NT2/D1 (cell line): ENCODE data around the gene SPOCK1.

Experiments
- DNase-seq: peaks from one replicate; pipeline ENCODE4 v3.0.0-alpha.2; 2011; ENCODE audit warnings: low read depth, low spot score
- H3K27me3 ChIP-seq: 2 replicates; pipeline ENCODE4 v1.6.0; 2011; ENCODE audit warnings: mild to moderate bottlenecking; ENCODE audit not compliant: insufficient read length, insufficient read depth
- H3K36me3 ChIP-seq: 2 replicates; pipeline ENCODE4 v1.6.1; 2011; ENCODE audit warnings: mild to moderate bottlenecking, low read length, mixed read lengths; ENCODE audit not compliant: insufficient read depth, insufficient read length
- H3K4me1 ChIP-seq: 2 replicates; pipeline ENCODE4 v1.5.1; 2011; ENCODE audit not compliant: insufficient read depth, insufficient read length
- H3K4me3 ChIP-seq: 2 replicates; pipeline ENCODE4 v1.5.1; 2011; ENCODE audit warnings: low read depth; ENCODE audit not compliant: insufficient read length
- H3K9ac ChIP-seq: 2 replicates; pipeline ENCODE4 v1.6.0; 2011; ENCODE audit warnings: low read depth; ENCODE audit not compliant: insufficient read length
- H3K9me3 ChIP-seq: 2 replicates; pipeline ENCODE4 v1.5.1; 2011; ENCODE audit warnings: mild to moderate bottlenecking, low read length; ENCODE audit not compliant: insufficient read depth
- SUZ12 ChIP-seq: IDR thresholded peaks from 2 replicates; pipeline ENCODE4 v1.6.1; 2011; ENCODE audit not compliant: insufficient read length, insufficient read depth; ENCODE audit errors: extremely low read depth
- YY1 ChIP-seq: IDR thresholded peaks from 2 replicates; pipeline ENCODE4 v1.6.1; 2011; ENCODE audit not compliant: insufficient read length, insufficient read depth
- ZNF274 ChIP-seq: IDR thresholded peaks from 2 replicates; pipeline ENCODE4 v1.6.1; 2011; ENCODE audit warnings: mild to moderate bottlenecking, low read depth, low read length

SPOCK1 gene

DNA sequence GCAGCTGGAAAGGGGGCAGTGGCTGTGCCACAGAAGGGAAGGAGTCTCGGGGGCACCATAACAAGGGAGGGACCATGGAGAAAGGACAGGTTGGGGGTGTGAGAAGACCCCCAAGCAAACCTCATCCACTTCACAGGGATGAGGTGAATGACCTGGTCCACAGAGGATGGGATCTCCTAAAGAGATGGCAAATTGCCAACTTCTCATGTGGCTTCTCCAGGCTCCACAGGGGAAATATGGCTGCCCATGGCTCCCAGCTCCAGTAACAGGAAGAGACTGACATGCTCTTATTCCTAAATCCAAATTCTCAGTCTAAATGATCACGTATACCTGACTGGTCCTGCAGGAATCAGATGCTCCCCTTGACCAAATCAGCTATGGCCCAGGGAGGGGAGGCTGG, 340.4 kb downstream of the SPOCK1 start:
- TF ChIP-seq ZNF274 (no peak), YY1 (no peak), SUZ12 (no peak)
- Histone ChIP-seq H3K9me3 (no peaks in the 10 kb centered on the region), H3K4me3 (no peak overlapping the region), H3K36me3 (no peaks in the 10 kb centered on the region), H3K9ac (no peak overlapping the region), H3K4me1 (no peaks in the 10 kb centered on the region), H3K27me3 (no peaks in the 10 kb centered on the region)
- no peak for DNase-seq

- no peak for TF ChIP-seq ZNF274
- H3K4me3 ChIP-seq = no peak overlapping the region
These were observed 342.9 kb downstream of the SPOCK1 start for GRCh38 chr5:137156180-137156579.

DNA sequence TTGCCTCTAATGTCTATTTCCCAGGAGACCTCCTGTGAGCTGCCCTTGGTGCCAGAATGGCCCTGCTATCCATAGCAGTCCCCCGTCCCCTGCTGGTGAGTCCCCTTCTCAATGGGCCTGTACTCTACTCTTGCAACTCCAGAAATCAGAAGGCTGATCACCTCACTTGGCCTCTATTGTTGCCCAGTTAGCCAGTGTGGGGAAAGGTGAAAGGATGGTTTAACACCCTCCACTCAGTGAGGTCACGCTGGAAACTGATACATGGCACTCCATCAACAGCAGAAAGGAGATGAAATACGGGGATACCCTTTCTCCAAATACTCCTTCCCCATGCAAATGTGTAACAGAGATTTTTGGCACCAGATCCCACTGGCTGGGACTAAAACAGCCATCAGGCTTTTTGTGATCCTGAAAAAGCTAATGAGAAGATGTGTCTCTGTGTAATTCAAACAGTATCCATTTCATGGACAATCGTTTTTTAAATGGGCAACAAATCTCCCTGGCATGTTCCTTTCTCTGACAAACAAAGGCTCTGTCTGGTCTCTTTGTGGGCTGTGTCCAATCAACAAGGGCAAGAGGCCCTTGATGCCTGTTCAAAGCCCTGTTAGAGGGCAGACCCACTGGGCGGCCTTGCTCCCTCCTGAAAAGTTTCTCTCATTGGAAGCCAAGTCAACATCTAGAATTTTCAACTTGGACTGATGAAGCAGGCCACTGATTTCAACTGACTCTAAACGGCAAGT, 343.7 kb downstream of the SPOCK1 start:
- TF ChIP-seq ZNF274 (no peak), SUZ12 (no peak), YY1 (no peak)
- Histone ChIP-seq H3K36me3 (no peaks in the 10 kb centered on the region), H3K9me3 (no peaks in the 10 kb centered on the region), H3K4me3 (no peak overlapping the region), H3K27me3 (no peaks in the 10 kb centered on the region), H3K9ac (no peak overlapping the region), H3K4me1 (no peaks in the 10 kb centered on the region)
- DNase-seq = no peak

More at GRCh38 chr5:137156180-137156579, 342.9 kb downstream of the SPOCK1 start:
- Histone ChIP-seq H3K9ac (no peak overlapping the region), H3K27me3 (no peaks in the 10 kb centered on the region), H3K9me3 (no peaks in the 10 kb centered on the region), H3K4me1 (no peaks in the 10 kb centered on the region), H3K36me3 (no peaks in the 10 kb centered on the region)
- no peak for DNase-seq

DNA sequence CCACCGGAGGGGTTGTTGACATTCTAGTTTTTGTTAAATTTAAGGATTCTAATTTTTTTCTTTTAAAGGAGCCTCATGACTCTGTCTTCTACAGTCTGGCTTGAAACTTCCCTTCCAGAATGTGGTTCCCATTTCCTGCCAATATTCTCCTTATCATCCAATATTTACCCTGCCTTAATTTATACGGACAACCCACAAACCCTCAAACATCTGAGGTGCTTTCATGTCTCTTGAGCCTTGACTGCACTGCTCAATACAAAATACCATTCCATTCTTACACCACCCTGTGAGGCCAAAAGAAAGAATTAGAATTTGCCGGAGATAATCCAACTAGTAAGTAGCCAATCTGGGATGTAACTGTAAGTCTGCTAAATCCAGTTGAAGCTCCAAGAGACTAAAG, 346.5 kb downstream of the SPOCK1 start:
- Histone ChIP-seq H3K36me3 (no peaks in the 10 kb centered on the region), H3K4me3 (no peak overlapping the region), H3K27me3 (no peaks in the 10 kb centered on the region), H3K9me3 (no peaks in the 10 kb centered on the region), H3K9ac (no peak overlapping the region), H3K4me1 (peaks cover 3% of the 10 kb centered on the region)
- no peak for TF ChIP-seq SUZ12
- no peak for TF ChIP-seq ZNF274
- TF ChIP-seq YY1 = no peak
- no peak for DNase-seq

- no peaks in the 10 kb centered on the region for H3K36me3 ChIP-seq
- no peak for TF ChIP-seq SUZ12
- no peak for DNase-seq
- H3K27me3 ChIP-seq = no peaks in the 10 kb centered on the region
- H3K9me3 ChIP-seq = no peaks in the 10 kb centered on the region
- H3K9ac ChIP-seq = no peak overlapping the region
- H3K4me3 ChIP-seq = no peak overlapping the region
- H3K4me1 ChIP-seq = peaks cover 3% of the 10 kb centered on the region
These were observed 350.5 kb downstream of the SPOCK1 start for GRCh38 chr5:137148655-137149054.

- TF ChIP-seq ZNF274 = no peak
- Histone ChIP-seq H3K27me3 (no peaks in the 10 kb centered on the region), H3K4me3 (no peak overlapping the region), H3K4me1 (peaks cover 3% of the 10 kb centered on the region), H3K9ac (no peak overlapping the region), H3K36me3 (no peaks in the 10 kb centered on the region), H3K9me3 (no peaks in the 10 kb centered on the region)
- DNase-seq = no peak
These were observed 351.0 kb downstream of the SPOCK1 start for GRCh38 chr5:137148159-137148558.

DNA sequence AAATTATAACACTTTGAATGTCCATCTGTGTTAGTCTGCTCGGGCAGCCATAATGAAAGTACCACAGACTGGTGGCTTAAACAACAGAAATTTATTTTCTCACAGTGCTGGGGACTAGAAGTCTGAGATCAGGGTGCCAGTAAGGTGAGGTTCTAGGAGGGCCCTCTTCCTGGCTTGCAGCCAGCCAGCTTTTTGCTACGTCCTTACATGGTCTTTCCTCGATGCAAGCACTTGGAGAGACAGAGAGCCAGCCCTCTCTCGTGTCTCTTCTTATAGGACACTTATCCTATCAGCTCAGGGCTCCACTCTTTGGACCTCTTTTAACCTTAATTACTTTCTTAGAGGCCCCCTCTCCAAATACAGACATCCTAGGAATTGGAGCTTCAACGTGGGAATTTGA, 351.8 kb downstream of the SPOCK1 start:
- Histone ChIP-seq H3K4me3 (no peak overlapping the region), H3K27me3 (no peaks in the 10 kb centered on the region), H3K36me3 (no peaks in the 10 kb centered on the region), H3K9me3 (no peaks in the 10 kb centered on the region), H3K4me1 (peaks cover 6% of the 10 kb centered on the region), H3K9ac (no peak overlapping the region)
- no peak for DNase-seq
- TF ChIP-seq YY1 (no peak), SUZ12 (no peak), ZNF274 (no peak)

DNA sequence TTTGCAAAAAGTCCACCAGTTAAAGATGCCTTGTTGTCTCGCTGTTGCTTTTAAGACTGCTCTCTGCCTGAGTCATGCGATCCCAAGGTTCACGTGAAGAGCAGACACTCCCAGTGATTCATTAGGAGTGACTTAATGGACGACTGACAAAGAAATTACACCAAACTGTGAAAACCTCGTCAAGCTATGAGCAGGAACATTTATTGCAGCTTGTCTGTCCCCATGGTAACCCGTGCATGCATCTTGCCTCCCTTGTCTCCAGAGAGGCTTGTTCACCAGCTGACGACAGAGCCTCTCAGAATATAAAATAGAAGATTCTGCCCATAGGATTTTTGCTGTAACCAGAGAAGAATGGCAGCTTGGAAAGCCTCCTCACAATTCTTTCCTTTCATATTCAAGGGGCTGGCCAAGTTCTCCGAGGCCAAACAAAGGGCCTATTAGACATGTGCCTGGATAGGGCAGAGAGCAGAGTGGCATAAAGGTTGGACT, 352.7 kb downstream of the SPOCK1 start:
- TF ChIP-seq YY1 = no peak
- TF ChIP-seq ZNF274 = no peak
- TF ChIP-seq SUZ12 = no peak
- no peaks in the 10 kb centered on the region for H3K36me3 ChIP-seq
- no peaks in the 10 kb centered on the region for H3K9me3 ChIP-seq
- H3K4me1 ChIP-seq = peaks cover 6% of the 10 kb centered on the region
- no peak overlapping the region for H3K9ac ChIP-seq
- no peaks in the 10 kb centered on the region for H3K27me3 ChIP-seq
- H3K4me3 ChIP-seq = no peak overlapping the region
- DNase-seq = peak; percentile 23
